ENCODE data around the gene CCDC33. TPM values are rescaled to one million over a fixed set of nuclear protein-coding genes. Genes with fewer than 3 reads are reported as not detected.

Gene CCDC33
- polyA plus RNA-seq, 1 of the 3 experiments (the other 2 are of a cell fraction) = 4.0 TPM

GRCh38 chr15:74243431-74243830 is 7.3 kb downstream of the CCDC33 start (continued):
- TF ChIP-seq RFX5 (IDR thresholded peaks at IDR 0.05; ENCODE audit: low read length) (no peak), RAD21 (IDR thresholded peaks at IDR 0.05; ENCODE audit: low read length) (no peak), USF2 (IDR thresholded peaks at IDR 0.05; ENCODE audit: borderline replicate concordance, low read depth, low read length) (no peak), ELF1 (IDR thresholded peaks at IDR 0.05) (no peak), MEF2A (IDR thresholded peaks at IDR 0.05; ENCODE audit: borderline replicate concordance, low read depth) (no peak)
- TF ChIP-seq, protein P1, sequence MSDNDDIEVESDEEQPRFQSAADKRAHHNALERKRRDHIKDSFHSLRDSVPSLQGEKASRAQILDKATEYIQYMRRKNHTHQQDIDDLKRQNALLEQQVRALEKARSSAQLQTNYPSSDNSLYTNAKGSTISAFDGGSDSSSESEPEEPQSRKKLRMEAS (IDR thresholded peaks at IDR 0.05; ENCODE audit: low read depth) = no peak

GRCh38 chr15:74244822-74245341 is 8.8 kb downstream of the CCDC33 start:
- no peak for DNase-seq
- Histone ChIP-seq H4K20me1 (ENCODE audit: insufficient read depth) (no peaks in the 10 kb centered on the region), H3K4me1 (ENCODE audit: control insufficient read depth in 1 of 2, insufficient read depth in 2 of 2, low read depth in 1 of 2, low read length in 1 of 2) (peaks cover 37 to 58% of the 10 kb centered on the region in 2 experiments), H3K79me2 (ENCODE audit: insufficient read depth) (no peaks in the 10 kb centered on the region), H3F3A (replicated peaks; ENCODE audit: insufficient read depth) (no peaks in the 10 kb centered on the region), H3K9ac (no peak overlapping the region), H3K27ac (ENCODE audit: low read depth in 2 of 2, low read length in 1 of 2) (peak overlapping the region in 1 of 2 experiments; percentile 94; a peak in 2 of 4 replicates), H2AFZ (ENCODE audit: low read depth) (no peak overlapping the region), H3K4me2 (no peak overlapping the region), H3K36me3 (replicated peaks in 1 of 2; ENCODE audit: control insufficient read depth in 1 of 2, insufficient read depth in 2 of 2, low read length in 1 of 2) (no peaks in the 10 kb centered on the region), H3K27me3 (ENCODE audit: insufficient read depth) (no peaks in the 10 kb centered on the region), H3K9me3 (no peaks in the 10 kb centered on the region), H3K4me3 (ENCODE audit: low read depth in 2 of 2, low read length in 1 of 2) (0 out of 4 replicates have a peak overlapping the region, but pooled peaks of 1 of the 2 experiments have one; percentile 4), H3K9me2 (no peaks in the 10 kb centered on the region)
- ChIA-PET POLR2A (interaction anchor here (0.6 to 2.6 kb wide), 9 partner anchors 16 to 99 kb away, joined by 3 to 13 read pairs (median 4); no protein-coding TSS in a partner anchor), CTCF (interaction anchor here (0.7 to 2.5 kb wide), 15 partner anchors 14 to 117 kb away, joined by 3 to 11 read pairs (median 4); no protein-coding TSS in a partner anchor)
- WGBS (ENCODE audit: low lambda C conversion rate) = 60% methylated on average over 4 of the region's 4 CpGs
- TF ChIP-seq USF2 (IDR thresholded peaks at IDR 0.05; ENCODE audit: borderline replicate concordance, low read depth, low read length) (no peak), RFX5 (IDR thresholded peaks at IDR 0.05; ENCODE audit: low read length) (no peak), EP300 (IDR thresholded peaks at IDR 0.05; ENCODE audit: borderline replicate concordance in 1 of 2, low read depth in 1 of 2, low read length in 1 of 2) (no peak), ELF1 (IDR thresholded peaks at IDR 0.05) (no peak), TCF12 (IDR thresholded peaks at IDR 0.05) (no peak), MEF2A (IDR thresholded peaks at IDR 0.05; ENCODE audit: borderline replicate concordance, low read depth) (no peak), GATA2 (CRISPR knock-in tag; IDR thresholded peaks at IDR 0.05) (no peak), FOSL2 (IDR thresholded peaks at IDR 0.05; ENCODE audit: borderline replicate concordance, low read depth) (no peak)
- TF ChIP-seq, protein P2, sequence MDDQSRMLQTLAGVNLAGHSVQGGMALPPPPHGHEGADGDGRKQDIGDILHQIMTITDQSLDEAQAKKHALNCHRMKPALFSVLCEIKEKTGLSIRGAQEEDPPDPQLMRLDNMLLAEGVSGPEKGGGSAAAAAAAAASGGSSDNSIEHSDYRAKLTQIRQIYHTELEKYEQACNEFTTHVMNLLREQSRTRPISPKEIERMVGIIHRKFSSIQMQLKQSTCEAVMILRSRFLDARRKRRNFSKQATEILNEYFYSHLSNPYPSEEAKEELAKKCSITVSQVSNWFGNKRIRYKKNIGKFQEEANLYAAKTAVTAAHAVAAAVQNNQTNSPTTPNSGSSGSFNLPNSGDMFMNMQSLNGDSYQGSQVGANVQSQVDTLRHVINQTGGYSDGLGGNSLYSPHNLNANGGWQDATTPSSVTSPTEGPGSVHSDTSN (IDR thresholded peaks at IDR 0.05) = no peak
- TF ChIP-seq, protein P3, sequence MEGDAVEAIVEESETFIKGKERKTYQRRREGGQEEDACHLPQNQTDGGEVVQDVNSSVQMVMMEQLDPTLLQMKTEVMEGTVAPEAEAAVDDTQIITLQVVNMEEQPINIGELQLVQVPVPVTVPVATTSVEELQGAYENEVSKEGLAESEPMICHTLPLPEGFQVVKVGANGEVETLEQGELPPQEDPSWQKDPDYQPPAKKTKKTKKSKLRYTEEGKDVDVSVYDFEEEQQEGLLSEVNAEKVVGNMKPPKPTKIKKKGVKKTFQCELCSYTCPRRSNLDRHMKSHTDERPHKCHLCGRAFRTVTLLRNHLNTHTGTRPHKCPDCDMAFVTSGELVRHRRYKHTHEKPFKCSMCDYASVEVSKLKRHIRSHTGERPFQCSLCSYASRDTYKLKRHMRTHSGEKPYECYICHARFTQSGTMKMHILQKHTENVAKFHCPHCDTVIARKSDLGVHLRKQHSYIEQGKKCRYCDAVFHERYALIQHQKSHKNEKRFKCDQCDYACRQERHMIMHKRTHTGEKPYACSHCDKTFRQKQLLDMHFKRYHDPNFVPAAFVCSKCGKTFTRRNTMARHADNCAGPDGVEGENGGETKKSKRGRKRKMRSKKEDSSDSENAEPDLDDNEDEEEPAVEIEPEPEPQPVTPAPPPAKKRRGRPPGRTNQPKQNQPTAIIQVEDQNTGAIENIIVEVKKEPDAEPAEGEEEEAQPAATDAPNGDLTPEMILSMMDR (IDR thresholded peaks at IDR 0.05) = no peak
- TF ChIP-seq, protein P4, sequence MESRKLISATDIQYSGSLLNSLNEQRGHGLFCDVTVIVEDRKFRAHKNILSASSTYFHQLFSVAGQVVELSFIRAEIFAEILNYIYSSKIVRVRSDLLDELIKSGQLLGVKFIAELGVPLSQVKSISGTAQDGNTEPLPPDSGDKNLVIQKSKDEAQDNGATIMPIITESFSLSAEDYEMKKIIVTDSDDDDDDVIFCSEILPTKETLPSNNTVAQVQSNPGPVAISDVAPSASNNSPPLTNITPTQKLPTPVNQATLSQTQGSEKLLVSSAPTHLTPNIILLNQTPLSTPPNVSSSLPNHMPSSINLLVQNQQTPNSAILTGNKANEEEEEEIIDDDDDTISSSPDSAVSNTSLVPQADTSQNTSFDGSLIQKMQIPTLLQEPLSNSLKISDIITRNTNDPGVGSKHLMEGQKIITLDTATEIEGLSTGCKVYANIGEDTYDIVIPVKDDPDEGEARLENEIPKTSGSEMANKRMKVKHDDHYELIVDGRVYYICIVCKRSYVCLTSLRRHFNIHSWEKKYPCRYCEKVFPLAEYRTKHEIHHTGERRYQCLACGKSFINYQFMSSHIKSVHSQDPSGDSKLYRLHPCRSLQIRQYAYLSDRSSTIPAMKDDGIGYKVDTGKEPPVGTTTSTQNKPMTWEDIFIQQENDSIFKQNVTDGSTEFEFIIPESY (IDR thresholded peaks at IDR 0.05; ENCODE audit: borderline replicate concordance, low read depth) = no peak
